K562 (cell line): ENCODE measurements around the gene YBX1. TPM values are rescaled to one million over a fixed set of nuclear protein-coding genes. Genes with fewer than 3 reads are reported as not detected.

ENCODE experiments used
- ATAC-seq: fragments of 200-7000 bp; cut with Tn5 transposase; 3 replicates; pipeline ENCODE4 v1.9.1; 2020; ENCODE audit warnings: moderate library complexity
- BruUV-seq: library from RNA; stranded (reverse); fragments of 400-500 nt; replicated peaks from 2 replicates; lab custom pipeline; 2021; lab: Mats Ljungman, UMichigan
- CTCF ChIA-PET: fragments of 300-600 bp; formaldehyde crosslinking; extraction: SDS; loops from one replicate; lab custom pipeline; 2021; ENCODE audit warnings: low intra/inter-chr PET ratio; lab: Yijun Ruan, JAX
- POLR2A ChIA-PET: fragments of 300-600, 350-650 bp; sonication (Branson Sonifier 250); formaldehyde crosslinking; extraction: SDS; loops from one replicate; lab custom pipeline; 2021; ENCODE audit warnings: antibody characterized with exemption, inconsistent platforms; lab: Yijun Ruan, JAX
- DNase-seq, 4 experiments: peaks; one replicate each; pipeline versions ENCODE4 v3.0.0 to v3.0.0-alpha.2; 2011 to 2018; ENCODE audit warnings: low spot score in 3 of 4, mixed read lengths in 3 of 4; ENCODE audit errors: extremely low read depth in 1 of 4
- FAIRE-seq: peaks from 2 replicates; lab custom pipeline; 2011; peaks lifted over from hg19 to GRCh38; lab: Jason Lieb, UNC
- H2AFZ ChIP-seq: 2 replicates; pipeline ENCODE4 v1.6.0; 2011; ENCODE audit warnings: low read depth, low read length, control low read depth, inconsistent platforms
- H3K27ac ChIP-seq: fragments of 200-600 bp; 3 replicates; pipeline ENCODE4 v1.8.0; 2011; ENCODE audit warnings: low read depth, mild to moderate bottlenecking, control low read depth, inconsistent platforms, low read length, moderate library complexity, mixed read lengths; ENCODE audit errors: extremely low read depth
- H3K27me3 ChIP-seq, 2 experiments: fragments of 300-600 bp in 1 of 2; 2 replicates in 1 of 2; 3 replicates in 1 of 2; pipeline versions ENCODE4 v1.6.0 to v1.8.0; 2011; ENCODE audit warnings: inconsistent platforms in 2 of 2, low read length in 2 of 2, mild to moderate bottlenecking in 1 of 2, mixed read lengths in 1 of 2, moderate library complexity in 1 of 2; ENCODE audit not compliant: control insufficient read depth in 2 of 2, insufficient read depth in 2 of 2
- H3K36me3 ChIP-seq: fragments of 300-600 bp; 3 replicates; pipeline ENCODE4 v1.8.0; 2011; ENCODE audit warnings: mild to moderate bottlenecking, low read length, inconsistent platforms; ENCODE audit not compliant: control insufficient read depth, insufficient read depth
- H3K4me1 ChIP-seq, 2 experiments: fragments of 200-600 bp in 1 of 2; replicated peaks in 1 of 2; 2 replicates in 1 of 2; 3 replicates in 1 of 2; pipeline versions ENCODE4 v1.5.1 to v1.8.0; 2011; ENCODE audit warnings: inconsistent platforms in 2 of 2, low read length in 2 of 2, mild to moderate bottlenecking in 1 of 2, mixed read lengths in 1 of 2, moderate library complexity in 1 of 2; ENCODE audit not compliant: control insufficient read depth in 2 of 2, insufficient read depth in 2 of 2
- H3K4me2 ChIP-seq: 2 replicates; pipeline ENCODE4 v1.6.1; 2011; ENCODE audit warnings: low read length, control low read depth, inconsistent platforms, mixed read lengths; ENCODE audit not compliant: insufficient read depth
- H3K4me3 ChIP-seq: fragments of 200-600 bp; sonication (generic), shearing (Covaris generic); 2 replicates; pipeline ENCODE4 v1.5.1; 2016; ENCODE audit warnings: control low read depth, inconsistent platforms
- H3K79me2 ChIP-seq: fragments of 200-600 bp; 3 replicates; pipeline ENCODE4 v1.8.0; 2011; ENCODE audit warnings: low read length, inconsistent platforms; ENCODE audit not compliant: control insufficient read depth, insufficient read depth
- H3K9ac ChIP-seq, 2 experiments: 2 replicates each; pipeline versions ENCODE4 v1.6.0 to v1.6.1; 2011; ENCODE audit warnings: low read depth in 2 of 2, low read length in 2 of 2, control low read depth in 1 of 2, inconsistent platforms in 1 of 2, mild to moderate bottlenecking in 1 of 2, mixed read lengths in 1 of 2; ENCODE audit not compliant: insufficient read depth in 1 of 2
- H3K9me1 ChIP-seq: one replicate; pipeline ENCODE4 v1.6.0; 2011; ENCODE audit warnings: inconsistent platforms, mild to moderate bottlenecking, low read length, moderate library complexity; ENCODE audit not compliant: control insufficient read depth, insufficient read depth
- H3K9me3 ChIP-seq: replicated peaks from 2 replicates; pipeline ENCODE4 v1.5.1; 2011; ENCODE audit warnings: low read depth, low read length, inconsistent platforms; ENCODE audit not compliant: control insufficient read depth, insufficient read depth
- H4K20me1 ChIP-seq: replicated peaks from 2 replicates; pipeline ENCODE4 v1.6.1; 2011; ENCODE audit warnings: low read length, inconsistent platforms, mixed read lengths; ENCODE audit not compliant: control insufficient read depth, insufficient read depth
- NFE2 ChIP-seq: IDR thresholded peaks from 2 replicates; pipeline ENCODE4 v1.6.1; 2014; ENCODE audit warnings: antibody characterized with exemption, low read depth
- ZNF24 ChIP-seq: fragments of 450-650 bp; IDR thresholded peaks from 2 replicates; pipeline ENCODE4 v1.6.1; 2016
- ZNF740 ChIP-seq, 3 experiments: fragments of 200-800 bp in 1 of 3; sonication (Bioruptor generic) in 1 of 3; sonication (generic) in 1 of 3; formaldehyde crosslinking in 1 of 3; IDR thresholded peaks; 2 replicates each; pipeline versions ENCODE4 v1.6.1 to v1.8.0; 2016 to 2022; ENCODE audit warnings: mild to moderate bottlenecking in 2 of 3, missing compliant biosample characterization in 2 of 3, missing genetic modification characterization in 2 of 3, missing genetic modification reagents in 1 of 3
- WGBS: fragments of 100-300 bp; shearing (Covaris generic); methylation state at CpG from one replicate; pipeline ENCODE4 v1.1.6; 2016; ENCODE audit warnings: low coverage, mixed read lengths; ENCODE audit not compliant: insufficient coverage; ENCODE audit errors: missing lambda C conversion rate; 5-methylcytosine and 5-hydroxymethylcytosine counted together
- in situ Hi-C: fragments of 300-500 bp; cut with MboI; formaldehyde crosslinking; loops from 4 replicates; pipeline ENCODE4 v1.15.0; 2018; ENCODE audit warnings: inconsistent platforms, mixed read lengths
- intact Hi-C: fragments of 100-400 bp; cut with micrococcal nuclease; formaldehyde crosslinking; loops from 2 replicates; pipeline ENCODE4 v1.14.2; 2022
- polyA plus RNA-seq, 8 experiments: library from polyadenylated mRNA; depleted of rRNA in 4 of 8; stranded (reverse) in 5 of 8; unstranded in 3 of 8; fragments of >200 nt; fragmentation: Nextera tagmentation in 2 of 8; fragmentation: Illumina TruSeq in 1 of 8; extraction: Ambion mirVana in 2 of 8; extraction: Trizol in 1 of 8; gene quantifications; 2 replicates each; pipeline versions ENCODE4 v1.2.1 to v1.2.3, GENCODE V29; 2011 to 2014; ENCODE audit warnings: inconsistent platforms in 1 of 8, missing spikeins in 1 of 8
- total RNA-seq, 7 experiments: library from RNA; depleted of rRNA in 6 of 7; stranded (reverse); fragments of >200 nt in 6 of 7; fragmentation: Illumina TruSeq in 2 of 7; extraction: Trizol in 2 of 7; gene quantifications; 2 replicates each; pipeline versions ENCODE4 v1.2.1 to v1.2.3, GENCODE V29; 2011 to 2021; ENCODE audit warnings: low replicate concordance in 1 of 7

The YBX1 gene
- total and polyA plus RNA-seq, 9 of the 15 experiments (the other 6 are each of a cell fraction or from before 2014, with no cell fraction given): 363 to 1,955 (median 1,216) TPM

DNA sequence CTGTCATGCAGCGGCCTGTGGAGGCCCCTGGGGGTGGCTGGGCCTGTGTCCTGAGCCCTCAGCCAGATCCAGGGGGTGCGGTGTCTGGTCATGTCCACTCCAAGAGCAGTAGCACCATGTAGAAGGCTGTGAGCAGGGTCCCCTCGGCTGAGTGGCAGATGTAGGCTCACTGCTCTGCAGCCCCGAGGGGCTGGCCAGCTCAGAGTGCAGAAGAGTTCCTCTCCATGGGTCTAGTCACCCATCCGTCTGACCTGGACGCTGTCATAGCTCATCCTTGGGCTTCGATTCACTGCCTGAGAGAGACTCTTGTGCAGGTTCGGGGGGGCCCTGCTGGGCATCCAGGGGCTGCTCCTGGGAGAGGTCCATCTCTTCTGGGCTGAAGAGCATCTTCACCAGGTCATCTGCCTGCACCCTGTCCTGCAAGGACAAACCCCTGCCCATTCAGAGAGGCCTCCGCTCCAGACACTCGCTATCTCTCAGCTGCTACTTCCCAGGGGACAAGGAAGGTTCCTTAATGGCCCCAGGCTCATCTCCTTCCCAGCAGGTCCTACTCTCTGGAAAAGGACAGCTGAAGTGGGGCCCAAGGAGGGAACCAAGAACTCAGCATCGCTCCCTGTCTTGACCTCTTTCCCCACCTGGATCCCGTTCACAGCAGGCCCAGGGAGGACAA is 64.4 kb downstream of the YBX1 start:
- Histone ChIP-seq H2AFZ (no peak overlapping the region), H3K79me2 (no peaks in the 10 kb centered on the region), H3K9ac (no peak overlapping the region), H4K20me1 (no peaks in the 10 kb centered on the region), H3K4me1 (no peaks in the 10 kb centered on the region), H3K27me3 (peaks cover 0 to 5% of the 10 kb centered on the region in 2 experiments; a peak in 1 of 5 replicates), H3K36me3 (peaks cover 47% of the 10 kb centered on the region; the same call in 2 of the 3 replicates), H3K9me3 (no peaks in the 10 kb centered on the region), H3K4me3 (no peak overlapping the region), H3K9me1 (peaks cover 8% of the 10 kb centered on the region), H3K27ac (no peak overlapping the region), H3K4me2 (no peak overlapping the region)
- WGBS: 91% methylated on average over 10 of the region's 12 CpGs
- ChIA-PET CTCF (interaction anchor here (0.9 to 1.4 kb wide), 2 partner anchors 169 to 600 kb away, joined by 3 to 10 read pairs; no protein-coding TSS in a partner anchor), POLR2A (interaction anchor here (0.5 to 2.1 kb wide), 4 partner anchors 20 to 1641 kb away, joined by 3 to 6 read pairs (median 3); partner anchors contain the start of genes C1orf50, P3H1 and YBX1)
- FAIRE-seq: no peak
- in situ Hi-C loops (loop anchor here (10.0 to 25.0 kb wide), 2 partner anchors 159 to 402 kb away; no protein-coding TSS in a partner anchor), intact Hi-C loops (no loop called here)
- no peak for TF ChIP-seq ZNF24
- no peak for TF ChIP-seq NFE2
- TF ChIP-seq ZNF740 (CRISPR knock-in tag; IDR thresholded peaks at IDR 0.05): 0 out of 2 replicates have a peak, but pooled peaks have one; percentile 37
- no peak for TF ChIP-seq ZNF740 (tag; IDR thresholded peaks at IDR 0.05)
- no TSS peak for BruUV-seq
- no peak for ATAC-seq
- no peak for DNase-seq
